Measurements from ENCODE around the gene NUDC.

DNA sequence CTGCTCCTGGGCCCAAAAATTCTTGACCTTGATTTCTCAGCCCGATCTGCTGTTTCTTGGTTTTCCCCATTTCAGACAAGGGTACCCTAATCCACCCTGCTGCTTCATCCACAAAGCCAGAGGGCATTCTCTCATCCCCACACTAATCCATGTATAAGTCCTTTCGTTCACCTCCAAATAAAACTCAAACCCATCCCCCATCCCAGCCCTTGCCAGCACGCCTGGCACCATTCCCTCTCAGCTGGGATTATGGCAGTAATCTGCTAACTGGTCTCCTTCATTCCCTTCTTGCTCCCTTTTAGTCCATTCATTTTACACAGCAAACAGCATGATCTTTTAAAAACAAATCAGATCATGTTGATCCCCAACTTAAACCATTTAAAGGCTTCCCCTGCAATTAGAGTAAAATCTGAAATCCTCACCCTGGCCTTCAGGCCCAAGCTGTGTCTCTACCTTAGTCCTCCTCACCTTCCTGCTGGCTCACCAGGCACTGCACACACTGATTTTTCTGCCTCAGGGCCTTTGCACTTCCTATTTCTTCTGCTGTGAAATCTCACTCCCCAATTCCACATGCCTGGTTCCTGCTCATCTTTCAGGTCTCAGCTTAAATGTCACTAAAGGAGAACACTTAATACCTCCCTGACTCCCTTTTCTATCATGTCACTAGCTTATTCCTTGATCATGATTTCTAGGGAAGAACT is 59.8 kb downstream of the NUDC start:
- TF ChIP-seq HDAC2 (CRISPR knock-in tag; IDR thresholded peaks at IDR 0.05) (no peak), EZH2 (conservative IDR thresholded peaks at IDR 0.05; ENCODE audit: low read depth, low read length) (no peak), SPEN (CRISPR knock-in tag; IDR thresholded peaks at IDR 0.05; ENCODE audit: low read depth) (no peak)
- TF ChIP-seq, protein P1, sequence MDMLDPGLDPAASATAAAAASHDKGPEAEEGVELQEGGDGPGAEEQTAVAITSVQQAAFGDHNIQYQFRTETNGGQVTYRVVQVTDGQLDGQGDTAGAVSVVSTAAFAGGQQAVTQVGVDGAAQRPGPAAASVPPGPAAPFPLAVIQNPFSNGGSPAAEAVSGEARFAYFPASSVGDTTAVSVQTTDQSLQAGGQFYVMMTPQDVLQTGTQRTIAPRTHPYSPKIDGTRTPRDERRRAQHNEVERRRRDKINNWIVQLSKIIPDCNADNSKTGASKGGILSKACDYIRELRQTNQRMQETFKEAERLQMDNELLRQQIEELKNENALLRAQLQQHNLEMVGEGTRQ (IDR thresholded peaks at IDR 0.05; ENCODE audit: low read depth, low read length) = no peak
- TF ChIP-seq, protein P1 (CRISPR knock-in tag; IDR thresholded peaks at IDR 0.05; ENCODE audit: borderline replicate concordance) = no peak
- TF ChIP-seq, protein P2, sequence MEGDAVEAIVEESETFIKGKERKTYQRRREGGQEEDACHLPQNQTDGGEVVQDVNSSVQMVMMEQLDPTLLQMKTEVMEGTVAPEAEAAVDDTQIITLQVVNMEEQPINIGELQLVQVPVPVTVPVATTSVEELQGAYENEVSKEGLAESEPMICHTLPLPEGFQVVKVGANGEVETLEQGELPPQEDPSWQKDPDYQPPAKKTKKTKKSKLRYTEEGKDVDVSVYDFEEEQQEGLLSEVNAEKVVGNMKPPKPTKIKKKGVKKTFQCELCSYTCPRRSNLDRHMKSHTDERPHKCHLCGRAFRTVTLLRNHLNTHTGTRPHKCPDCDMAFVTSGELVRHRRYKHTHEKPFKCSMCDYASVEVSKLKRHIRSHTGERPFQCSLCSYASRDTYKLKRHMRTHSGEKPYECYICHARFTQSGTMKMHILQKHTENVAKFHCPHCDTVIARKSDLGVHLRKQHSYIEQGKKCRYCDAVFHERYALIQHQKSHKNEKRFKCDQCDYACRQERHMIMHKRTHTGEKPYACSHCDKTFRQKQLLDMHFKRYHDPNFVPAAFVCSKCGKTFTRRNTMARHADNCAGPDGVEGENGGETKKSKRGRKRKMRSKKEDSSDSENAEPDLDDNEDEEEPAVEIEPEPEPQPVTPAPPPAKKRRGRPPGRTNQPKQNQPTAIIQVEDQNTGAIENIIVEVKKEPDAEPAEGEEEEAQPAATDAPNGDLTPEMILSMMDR (CRISPR knock-in tag; IDR thresholded peaks at IDR 0.05) = no peak

Measured in HepG2 (cell line).